Measurements from ENCODE around the gene NDUFV3.

NDUFV3 gene

DNA sequence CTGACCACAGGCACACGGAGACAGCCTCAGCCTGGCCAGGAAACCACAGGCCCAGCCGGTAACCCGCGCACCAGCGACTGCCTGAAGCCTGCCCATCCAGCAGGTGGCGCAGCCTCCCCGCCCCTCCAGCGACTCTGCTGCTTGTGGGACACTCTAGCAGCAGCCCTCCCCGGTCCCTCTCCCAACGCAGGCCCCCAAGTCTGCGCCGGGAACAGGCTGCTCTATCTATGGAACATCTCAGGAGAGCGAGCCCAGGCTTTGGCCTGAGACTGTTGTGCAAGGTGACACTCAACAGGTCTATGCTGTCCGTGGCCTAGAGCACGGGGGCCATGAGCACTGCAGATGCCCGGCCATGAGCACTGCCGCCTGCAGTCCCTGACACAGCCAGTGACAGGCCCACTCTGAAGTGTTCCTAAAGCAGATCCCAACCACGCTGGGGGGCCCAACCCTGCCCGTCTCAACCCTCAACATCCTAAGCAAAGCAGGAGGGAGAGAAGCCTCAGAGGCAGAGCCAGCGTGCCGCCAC lies 42.2 kb upstream of the NDUFV3 start:
- Histone ChIP-seq H3K4me3 (ENCODE audit: low read length) (no peak overlapping the region), H3K36me3 (ENCODE audit: control insufficient read depth, insufficient read depth, low read length) (peaks cover 47% of the 10 kb centered on the region)

DNA sequence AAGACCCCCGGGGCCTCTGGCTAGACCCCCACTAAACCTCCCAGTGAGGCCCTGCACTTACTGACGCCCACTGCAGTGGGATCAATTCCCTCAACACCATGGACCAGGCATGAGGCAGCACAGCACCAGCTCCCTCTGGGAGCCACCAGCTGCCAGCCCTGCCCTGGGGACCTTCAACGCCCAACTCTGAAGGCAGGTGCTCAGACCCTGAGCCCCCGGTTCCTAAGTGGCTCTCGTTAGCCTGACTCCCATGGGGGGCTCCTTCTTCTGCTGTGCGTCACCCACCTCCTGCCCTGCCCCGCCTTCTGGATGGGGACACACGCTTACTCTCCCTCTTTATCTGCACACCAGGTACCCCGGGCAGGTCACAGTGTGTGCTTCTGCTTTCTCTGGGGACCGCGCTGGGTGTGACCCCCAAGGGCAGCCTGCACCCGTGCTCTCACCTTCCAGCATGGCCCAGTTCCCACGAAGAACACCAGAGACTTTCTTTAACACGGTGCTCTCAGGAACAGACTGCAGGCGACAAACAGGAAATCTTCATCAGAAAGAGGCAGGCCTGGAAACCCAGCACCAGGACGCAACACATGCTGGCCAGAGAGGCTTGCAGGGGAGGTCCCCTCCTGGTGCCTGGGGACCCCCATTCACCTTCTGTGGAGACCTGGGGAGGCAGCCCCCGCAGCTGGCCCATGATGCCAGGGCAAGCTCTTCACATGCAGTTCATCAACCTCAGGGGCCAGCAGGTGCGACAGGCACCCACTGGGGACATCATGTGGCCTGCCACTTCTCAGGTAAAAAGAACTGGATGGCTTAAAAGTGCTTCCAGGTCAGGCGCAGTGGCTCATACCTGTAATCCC lies 41.1 kb upstream of the NDUFV3 start:
- Histone ChIP-seq H3K27ac (ENCODE audit: low read depth, low read length) (no peak overlapping the region), H3K36me3 (ENCODE audit: control insufficient read depth, insufficient read depth, low read length) (peaks cover 45% of the 10 kb centered on the region), H3K4me1 (ENCODE audit: control insufficient read depth, insufficient read depth, low read length) (no peaks in the 10 kb centered on the region)

More for the DNA sequence above, 42.2 kb upstream of the NDUFV3 start:
- H3K9ac ChIP-seq (ENCODE audit: low read length): no peak overlapping the region
- H3K27ac ChIP-seq (ENCODE audit: low read depth, low read length): no peak overlapping the region
- H3K4me1 ChIP-seq (ENCODE audit: control insufficient read depth, insufficient read depth, low read length): no peaks in the 10 kb centered on the region
- no peaks in the 10 kb centered on the region for H3K27me3 ChIP-seq (ENCODE audit: control insufficient read depth, insufficient read depth, low read length)

DNA sequence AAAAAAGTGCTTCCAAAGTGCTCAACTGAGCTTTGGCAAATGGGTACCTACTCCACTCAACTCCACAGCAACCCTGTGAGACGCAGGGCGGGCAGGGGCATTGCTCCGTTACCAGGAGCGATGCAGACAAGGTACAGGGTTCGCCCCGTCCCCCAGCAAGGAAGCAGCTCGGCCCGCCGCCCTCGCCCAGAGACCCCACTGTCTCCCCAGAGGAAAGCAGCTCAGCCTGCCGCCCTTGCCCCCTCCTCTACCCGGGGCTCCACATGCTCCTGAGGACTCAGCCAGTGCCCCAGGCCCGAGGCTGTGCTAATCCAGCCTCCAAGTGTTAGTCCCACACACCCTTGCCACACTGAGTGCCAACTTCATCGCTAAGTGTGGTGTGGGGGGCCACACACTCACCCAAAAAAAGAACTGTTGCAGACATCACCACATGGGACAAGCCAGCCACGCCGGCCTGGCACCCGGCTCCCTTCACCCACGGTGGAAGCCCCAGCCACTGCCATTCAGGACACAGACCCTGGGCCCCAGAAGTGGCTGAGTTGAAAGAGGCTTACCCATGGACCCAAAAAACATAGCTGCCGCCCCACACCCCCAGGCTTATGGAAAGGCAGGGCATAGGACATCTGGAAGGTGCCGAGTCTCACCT lies 40.1 kb upstream of the NDUFV3 start:
- no peak overlapping the region for H3K9ac ChIP-seq (ENCODE audit: low read length)
- H3K27me3 ChIP-seq (ENCODE audit: control insufficient read depth, insufficient read depth, low read length): no peaks in the 10 kb centered on the region
- no peak overlapping the region for H3K27ac ChIP-seq (ENCODE audit: low read depth, low read length)
- H3K4me1 ChIP-seq (ENCODE audit: control insufficient read depth, insufficient read depth, low read length): no peaks in the 10 kb centered on the region
- no peak overlapping the region for H3K4me3 ChIP-seq (ENCODE audit: low read length)
- peaks cover 51% of the 10 kb centered on the region for H3K36me3 ChIP-seq (ENCODE audit: control insufficient read depth, insufficient read depth, low read length)

More for the DNA sequence above, 41.1 kb upstream of the NDUFV3 start:
- H3K4me3 ChIP-seq (ENCODE audit: low read length): no peak overlapping the region
- H3K27me3 ChIP-seq (ENCODE audit: control insufficient read depth, insufficient read depth, low read length): no peaks in the 10 kb centered on the region
- no peak overlapping the region for H3K9ac ChIP-seq (ENCODE audit: low read length)

GRCh38 chr21:42853621-42854020 lies 39.5 kb upstream of the NDUFV3 start:
- Histone ChIP-seq H3K4me1 (ENCODE audit: control insufficient read depth, insufficient read depth, low read length) (no peaks in the 10 kb centered on the region), H3K36me3 (ENCODE audit: control insufficient read depth, insufficient read depth, low read length) (peaks cover 51% of the 10 kb centered on the region), H3K9ac (ENCODE audit: low read length) (no peak overlapping the region), H3K27me3 (ENCODE audit: control insufficient read depth, insufficient read depth, low read length) (no peaks in the 10 kb centered on the region), H3K27ac (ENCODE audit: low read depth, low read length) (no peak overlapping the region), H3K4me3 (ENCODE audit: low read length) (no peak overlapping the region)

DNA sequence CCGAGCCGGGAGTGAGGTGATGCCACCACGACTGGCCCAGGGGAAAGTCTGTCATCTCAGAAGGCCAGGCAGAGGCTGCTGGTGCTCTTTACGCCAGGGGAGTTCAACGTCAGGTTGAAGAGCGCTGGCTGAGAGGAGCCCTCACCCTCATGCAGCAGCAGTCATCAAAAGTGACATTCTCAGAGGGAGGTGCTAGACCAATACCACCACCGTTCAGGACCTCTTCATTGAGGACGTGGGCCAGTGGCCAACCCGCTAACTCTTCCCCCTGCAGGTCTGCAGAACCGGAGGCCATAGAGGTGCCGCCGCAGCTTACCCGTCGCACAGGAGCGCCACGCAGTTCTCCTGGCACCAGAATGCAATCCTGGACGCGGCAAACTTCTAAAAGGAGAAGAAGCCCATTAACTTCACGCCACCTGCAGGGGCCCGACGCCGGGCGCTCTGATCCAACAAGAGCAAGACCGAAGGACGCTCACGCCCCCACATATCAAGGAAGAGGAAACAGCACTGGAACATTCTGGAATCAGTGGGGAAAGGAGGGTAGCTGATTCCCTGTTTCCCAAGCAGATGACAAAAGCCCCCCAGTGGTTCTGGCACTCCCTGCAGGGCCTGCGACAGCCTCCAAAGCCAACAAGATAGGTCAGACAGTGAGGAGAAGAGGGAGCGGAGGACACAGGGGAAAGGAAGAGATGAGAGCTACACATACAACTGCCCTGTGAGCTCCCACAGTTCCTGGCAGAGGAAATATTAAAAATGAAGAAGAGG lies 38.7 kb upstream of the NDUFV3 start:
- Histone ChIP-seq H3K27ac (ENCODE audit: low read depth, low read length) (no peak overlapping the region), H3K36me3 (ENCODE audit: control insufficient read depth, insufficient read depth, low read length) (peaks cover 48% of the 10 kb centered on the region), H3K4me1 (ENCODE audit: control insufficient read depth, insufficient read depth, low read length) (no peaks in the 10 kb centered on the region), H3K9ac (ENCODE audit: low read length) (no peak overlapping the region), H3K27me3 (ENCODE audit: control insufficient read depth, insufficient read depth, low read length) (no peaks in the 10 kb centered on the region), H3K4me3 (ENCODE audit: low read length) (no peak overlapping the region)

DNA sequence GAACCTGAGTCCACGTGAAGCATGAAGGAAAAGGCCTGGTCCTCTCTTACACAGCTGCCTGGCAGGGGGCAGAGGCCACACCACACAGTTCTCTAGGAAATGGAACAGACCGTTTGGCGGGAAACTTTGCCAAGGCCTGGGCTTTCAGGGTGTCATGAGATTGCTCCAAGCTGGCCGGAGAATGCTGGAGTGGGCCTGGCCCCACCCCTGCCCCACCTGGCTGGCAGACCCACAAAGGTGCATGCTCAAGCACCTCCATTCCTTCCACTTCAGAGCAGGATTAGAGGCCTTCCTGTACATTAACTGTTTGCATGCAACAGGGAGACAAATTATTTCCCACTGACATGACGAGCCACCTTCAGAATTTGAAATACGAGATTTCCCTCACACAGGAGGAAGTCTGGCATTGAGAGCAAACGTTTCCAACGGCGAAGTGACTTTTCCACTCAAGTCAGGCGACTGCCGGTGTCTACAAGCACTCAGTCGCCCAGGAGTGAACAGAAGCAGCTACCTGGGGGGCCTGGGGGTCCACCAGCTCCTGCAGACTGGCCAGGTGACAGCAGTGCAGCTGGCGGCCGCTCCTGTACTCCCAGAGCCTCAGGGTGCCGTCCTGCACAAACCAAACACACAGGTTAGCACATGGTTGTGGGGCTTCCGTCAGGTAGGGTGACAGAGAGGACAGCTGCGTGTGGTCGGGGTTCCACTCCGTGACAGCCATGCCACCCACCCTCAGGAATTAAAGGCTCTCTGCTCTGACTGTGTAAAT lies 37.8 kb upstream of the NDUFV3 start:
- Histone ChIP-seq H3K4me1 (ENCODE audit: control insufficient read depth, insufficient read depth, low read length) (no peaks in the 10 kb centered on the region), H3K27me3 (ENCODE audit: control insufficient read depth, insufficient read depth, low read length) (no peaks in the 10 kb centered on the region), H3K36me3 (ENCODE audit: control insufficient read depth, insufficient read depth, low read length) (peaks cover 43% of the 10 kb centered on the region), H3K9ac (ENCODE audit: low read length) (no peak overlapping the region), H3K4me3 (ENCODE audit: low read length) (no peak overlapping the region), H3K27ac (ENCODE audit: low read depth, low read length) (no peak overlapping the region)

DNA sequence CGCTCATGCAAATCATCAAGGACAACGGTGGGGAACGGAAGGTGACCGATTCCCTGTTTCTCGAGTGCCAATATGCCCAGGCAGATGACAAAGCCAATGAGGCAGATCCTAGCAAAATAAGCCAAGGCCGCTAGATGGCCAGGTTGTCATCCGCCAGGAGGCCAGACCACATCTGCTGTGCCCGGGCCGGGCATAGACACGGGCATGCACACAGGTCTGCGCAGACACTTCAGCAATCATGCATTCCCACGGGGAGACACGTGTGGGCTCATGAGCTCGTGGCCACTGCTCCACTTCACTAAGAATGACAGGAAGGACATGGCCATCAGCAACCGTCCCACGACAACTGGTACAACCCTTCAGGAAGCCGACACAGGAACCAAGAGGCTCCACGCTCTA lies 37.2 kb upstream of the NDUFV3 start:
- Histone ChIP-seq H3K27ac (ENCODE audit: low read depth, low read length) (no peak overlapping the region), H3K9ac (ENCODE audit: low read length) (no peak overlapping the region), H3K36me3 (ENCODE audit: control insufficient read depth, insufficient read depth, low read length) (peaks cover 40% of the 10 kb centered on the region), H3K27me3 (ENCODE audit: control insufficient read depth, insufficient read depth, low read length) (no peaks in the 10 kb centered on the region), H3K4me3 (ENCODE audit: low read length) (no peak overlapping the region), H3K4me1 (ENCODE audit: control insufficient read depth, insufficient read depth, low read length) (no peaks in the 10 kb centered on the region)

GRCh38 chr21:42857216-42857615 lies 35.9 kb upstream of the NDUFV3 start:
- Histone ChIP-seq H3K27ac (ENCODE audit: low read depth, low read length) (no peak overlapping the region), H3K36me3 (ENCODE audit: control insufficient read depth, insufficient read depth, low read length) (peaks cover 34% of the 10 kb centered on the region), H3K27me3 (ENCODE audit: control insufficient read depth, insufficient read depth, low read length) (no peaks in the 10 kb centered on the region)

GRCh38 chr21:42858185-42858847 lies 34.8 kb upstream of the NDUFV3 start:
- Histone ChIP-seq H3K4me3 (ENCODE audit: low read length) (no peak overlapping the region), H3K9ac (ENCODE audit: low read length) (no peak overlapping the region), H3K4me1 (ENCODE audit: control insufficient read depth, insufficient read depth, low read length) (no peaks in the 10 kb centered on the region), H3K27me3 (ENCODE audit: control insufficient read depth, insufficient read depth, low read length) (no peaks in the 10 kb centered on the region), H3K36me3 (ENCODE audit: control insufficient read depth, insufficient read depth, low read length) (peaks cover 35% of the 10 kb centered on the region), H3K27ac (ENCODE audit: low read depth, low read length) (no peak overlapping the region)

More at GRCh38 chr21:42857216-42857615, 35.9 kb upstream of the NDUFV3 start:
- Histone ChIP-seq H3K4me3 (ENCODE audit: low read length) (no peak overlapping the region), H3K9ac (ENCODE audit: low read length) (no peak overlapping the region), H3K4me1 (ENCODE audit: control insufficient read depth, insufficient read depth, low read length) (no peaks in the 10 kb centered on the region)

DNA sequence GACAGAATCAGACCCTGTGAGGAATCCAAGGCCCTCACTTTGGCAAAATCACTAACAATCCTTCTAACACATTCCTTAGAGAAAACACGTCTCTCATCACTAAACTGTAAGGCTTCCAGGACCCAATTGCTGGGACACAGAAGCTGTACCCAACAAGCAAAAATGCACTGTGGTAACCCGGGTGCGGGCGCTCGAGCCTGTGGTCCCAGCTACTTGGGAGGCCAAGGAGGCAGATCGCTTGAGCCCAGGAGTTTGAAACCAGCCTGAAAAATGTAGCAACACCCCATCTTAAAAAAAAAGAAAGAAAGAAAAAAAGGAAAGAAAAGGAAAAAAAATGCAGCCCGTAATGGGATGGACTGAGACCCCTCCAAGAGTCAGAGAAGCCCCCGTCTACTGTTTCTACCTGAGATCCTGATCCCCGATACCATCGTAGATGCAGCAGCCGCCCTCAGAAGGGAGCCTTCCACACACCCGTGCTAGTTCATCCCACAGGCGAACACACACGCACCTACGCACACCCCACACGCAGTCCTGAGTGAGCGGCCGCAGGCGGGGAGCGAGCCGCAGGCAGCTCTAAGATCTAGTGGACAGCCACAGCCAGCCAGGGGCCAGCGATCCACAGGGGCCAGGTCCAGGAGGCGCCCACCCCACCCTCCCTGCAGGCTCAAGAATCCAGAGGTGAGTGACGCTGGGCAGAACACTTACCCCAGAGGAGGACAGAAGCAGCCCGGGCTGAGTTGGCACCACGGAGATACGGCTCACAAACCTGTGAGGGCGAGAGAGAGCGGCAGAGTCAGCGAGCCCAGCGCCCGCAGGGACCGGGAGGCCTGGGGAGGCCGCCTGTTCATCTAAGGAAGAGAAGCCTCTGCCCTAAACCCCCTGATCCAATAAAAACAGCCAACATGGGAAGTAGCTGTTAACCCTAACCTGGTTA lies 33.9 kb upstream of the NDUFV3 start:
- H3K4me1 ChIP-seq (ENCODE audit: control insufficient read depth, insufficient read depth, low read length): no peaks in the 10 kb centered on the region
- H3K27ac ChIP-seq (ENCODE audit: low read depth, low read length): no peak overlapping the region
- peaks cover 29% of the 10 kb centered on the region for H3K36me3 ChIP-seq (ENCODE audit: control insufficient read depth, insufficient read depth, low read length)
- H3K27me3 ChIP-seq (ENCODE audit: control insufficient read depth, insufficient read depth, low read length): no peaks in the 10 kb centered on the region
- H3K9ac ChIP-seq (ENCODE audit: low read length): no peak overlapping the region
- H3K4me3 ChIP-seq (ENCODE audit: low read length): no peak overlapping the region

- no peak overlapping the region for H3K4me3 ChIP-seq (ENCODE audit: low read length)
- peaks cover 24% of the 10 kb centered on the region for H3K36me3 ChIP-seq (ENCODE audit: control insufficient read depth, insufficient read depth, low read length)
- no peak overlapping the region for H3K9ac ChIP-seq (ENCODE audit: low read length)
- no peaks in the 10 kb centered on the region for H3K4me1 ChIP-seq (ENCODE audit: control insufficient read depth, insufficient read depth, low read length)
- H3K27me3 ChIP-seq (ENCODE audit: control insufficient read depth, insufficient read depth, low read length): no peaks in the 10 kb centered on the region
- no peak overlapping the region for H3K27ac ChIP-seq (ENCODE audit: low read depth, low read length)
These were observed 33.2 kb upstream of the NDUFV3 start for GRCh38 chr21:42859891-42860230.
